Psoas muscle (tissue), 8 donors: ENCODE measurements around the gene TLE3. TPM values are rescaled to one million over a fixed set of nuclear protein-coding genes. Genes with fewer than 3 reads are reported as not detected.

ENCODE experiments used
- ATAC-seq, 4 donors: fragments of 200-7000 bp; cut with Tn5 transposase; one replicate each; pipeline ENCODE4 v1.9.1; 2020; ENCODE audit warnings: moderate library complexity in 3 of 4, mild to moderate bottlenecking in 2 of 4
- DNase-seq, 2 donors: peaks; one replicate each; pipeline ENCODE4 v3.0.0-alpha.2; 2020
- H3K27ac ChIP-seq: fragments of 200-600 bp; one replicate; pipeline ENCODE4 v1.8.0; 2022
- H3K27me3 ChIP-seq, 3 donors: fragments of 200-600 bp in 1 of 3; one replicate each; pipeline versions ENCODE4 v1.6.1 to v1.8.0; 2013 to 2022; ENCODE audit warnings: low read length in 2 of 3, mild to moderate bottlenecking in 2 of 3, moderate library complexity in 1 of 3; ENCODE audit not compliant: insufficient read depth in 3 of 3
- H3K36me3 ChIP-seq, 2 donors: fragments of 200-600 bp in 1 of 2; one replicate each; pipeline versions ENCODE4 v1.6.1 to v1.8.0; 2013 to 2022; ENCODE audit warnings: low read depth in 1 of 2, mild to moderate bottlenecking in 1 of 2, moderate library complexity in 1 of 2; ENCODE audit not compliant: insufficient read depth in 1 of 2
- H3K4me1 ChIP-seq: fragments of 200-600 bp; one replicate; pipeline ENCODE4 v1.8.0; 2022
- H3K4me3 ChIP-seq: fragments of 200-600 bp; one replicate; pipeline ENCODE4 v1.8.0; 2022; ENCODE audit warnings: mild to moderate bottlenecking
- H3K9me3 ChIP-seq: fragments of 200-600 bp; one replicate; pipeline ENCODE4 v1.8.0; 2022
- WGBS, 3 donors: extraction: QIAGEN DNeasy Blood & Tissue Kit; methylation state at CpG; one replicate each; pipeline versions ENCODE4 v1.1.6 to v1.1.7; 2013; 5-methylcytosine and 5-hydroxymethylcytosine counted together
- intact Hi-C, 2 donors: fragments of 100-400 bp; cut with DNase I; formaldehyde crosslinking; loops; one replicate each; pipeline versions ENCODE4 v1.11.0 to v1.14.2; 2022
- polyA plus RNA-seq, 3 donors: library from polyadenylated mRNA; stranded (reverse); fragments of 200-250 nt; gene quantifications; one replicate each; pipeline ENCODE4 v1.2.3, GENCODE V29; 2013
- total RNA-seq, 4 donors: library from RNA; stranded (reverse); fragmentation: NEBNext Ultra II Directional in 2 of 4; extraction: Animal tissue kit (Norgen Biotek cat#: 25700) in 2 of 4; gene quantifications; one replicate each; pipeline versions ENCODE4 v1.2.1 to v1.2.4, GENCODE V29; 2021 to 2023
- TF ChIP-seq, protein P1 (sequence below): fragments of 200-600 bp; IDR thresholded peaks from one replicate; pipeline ENCODE4 v1.8.0; 2022; ENCODE audit warnings: antibody characterized with exemption
- donor health status: healthy with polysubstance abuse.
- donor health status: DM: no; HTN: no; CAD: no; lungs with moderate emphysema.
- donor health status: Bipolar disorder and iron deficiency.
- donor health status: healthy.
- donor health status: DM: yes; HTN: yes; CAD: no.
- donor health status: DM: no; HTN: no; CAD: no.
- donor health status: DM: no; HTN: no; CAD: no.
- donor health status: DM: yes; HTN: yes; CAD: no.

Gene TLE3
- total and polyA plus RNA-seq, 7 donors, result 4.3 to 59.9 (median 10.8) TPM

DNA sequence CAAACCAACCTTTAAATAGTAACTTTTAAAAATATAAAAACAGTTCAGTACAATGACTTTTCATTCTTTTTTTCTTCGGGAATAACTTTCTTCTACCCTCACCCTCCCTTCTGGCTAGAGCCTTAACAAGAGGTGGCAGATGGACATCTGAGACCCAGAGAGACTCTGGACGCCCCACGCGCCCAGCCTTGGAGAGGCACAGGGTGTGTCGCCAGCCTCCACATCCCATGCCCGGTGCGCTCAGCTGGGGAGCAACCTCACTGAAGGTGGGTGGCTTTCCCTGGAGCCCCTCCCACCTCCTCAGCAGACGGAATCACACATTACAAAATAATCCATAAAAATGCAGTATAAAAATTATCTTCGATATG lies 49.5 kb downstream of the TLE3 start:
- TF ChIP-seq, protein P1, sequence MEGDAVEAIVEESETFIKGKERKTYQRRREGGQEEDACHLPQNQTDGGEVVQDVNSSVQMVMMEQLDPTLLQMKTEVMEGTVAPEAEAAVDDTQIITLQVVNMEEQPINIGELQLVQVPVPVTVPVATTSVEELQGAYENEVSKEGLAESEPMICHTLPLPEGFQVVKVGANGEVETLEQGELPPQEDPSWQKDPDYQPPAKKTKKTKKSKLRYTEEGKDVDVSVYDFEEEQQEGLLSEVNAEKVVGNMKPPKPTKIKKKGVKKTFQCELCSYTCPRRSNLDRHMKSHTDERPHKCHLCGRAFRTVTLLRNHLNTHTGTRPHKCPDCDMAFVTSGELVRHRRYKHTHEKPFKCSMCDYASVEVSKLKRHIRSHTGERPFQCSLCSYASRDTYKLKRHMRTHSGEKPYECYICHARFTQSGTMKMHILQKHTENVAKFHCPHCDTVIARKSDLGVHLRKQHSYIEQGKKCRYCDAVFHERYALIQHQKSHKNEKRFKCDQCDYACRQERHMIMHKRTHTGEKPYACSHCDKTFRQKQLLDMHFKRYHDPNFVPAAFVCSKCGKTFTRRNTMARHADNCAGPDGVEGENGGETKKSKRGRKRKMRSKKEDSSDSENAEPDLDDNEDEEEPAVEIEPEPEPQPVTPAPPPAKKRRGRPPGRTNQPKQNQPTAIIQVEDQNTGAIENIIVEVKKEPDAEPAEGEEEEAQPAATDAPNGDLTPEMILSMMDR, result no peak
- intact Hi-C loops, result no loop called here
- Histone ChIP-seq H3K9me3 (no peaks in the 10 kb centered on the region), H3K4me1 (no peaks in the 10 kb centered on the region), H3K27me3 (no peaks in the 10 kb centered on the region), H3K4me3 (no peak overlapping the region), H3K36me3 (peaks cover 0 to 39% of the 10 kb centered on the region in 2 donors), H3K27ac (no peak overlapping the region)
- DNase-seq (no peak), ATAC-seq (peak in 1 of 4 donors; percentile 32)
- 46 to 58% (median 46%) methylated on average over 9 of the region's 9 CpGs for WGBS, 3 donors

DNA sequence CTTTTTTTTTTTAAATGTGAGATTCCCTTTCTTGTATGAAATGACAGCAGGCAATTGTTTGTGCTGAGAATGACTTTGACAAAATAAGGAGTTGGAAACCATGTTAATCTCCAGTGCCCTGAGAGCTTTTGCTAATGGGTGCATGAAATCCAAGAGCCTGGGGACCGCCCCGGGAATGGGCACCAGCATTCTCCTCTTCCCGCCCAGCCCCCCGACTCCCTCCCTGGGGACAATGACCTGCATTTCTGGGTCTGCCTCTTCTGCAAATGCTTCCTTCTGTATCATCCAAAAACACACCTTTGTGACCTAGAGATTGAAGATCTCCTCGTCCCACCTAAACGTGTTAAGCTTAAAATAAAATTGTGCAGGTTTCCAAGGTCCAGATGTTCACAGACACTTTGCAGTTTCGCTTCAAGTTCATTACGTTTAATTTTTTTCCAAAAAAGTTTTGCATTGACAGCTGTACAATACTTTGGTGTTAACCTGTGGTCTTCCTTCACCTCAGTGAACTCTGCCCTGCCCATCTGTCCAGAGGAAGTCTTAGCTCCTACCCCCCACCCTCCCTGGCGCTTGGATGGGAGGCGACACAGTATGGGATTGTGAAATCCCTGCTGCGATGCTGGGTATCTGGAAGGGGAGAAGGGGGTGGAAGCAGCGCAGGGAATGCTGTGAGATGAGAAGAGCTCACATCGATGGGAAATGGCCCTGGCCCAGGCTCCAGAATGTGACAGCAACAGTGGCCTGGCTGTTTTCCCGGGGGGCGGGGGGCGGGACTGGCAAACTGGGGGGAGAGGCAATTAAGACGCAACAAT lies 50.1 kb downstream of the TLE3 start:
- DNase-seq, result no peak
- WGBS, 3 donors, result 42 to 47% (median 46%) methylated on average over 16 to 17 of the region's 17 CpGs
- intact Hi-C loops, result no loop called here

DNA sequence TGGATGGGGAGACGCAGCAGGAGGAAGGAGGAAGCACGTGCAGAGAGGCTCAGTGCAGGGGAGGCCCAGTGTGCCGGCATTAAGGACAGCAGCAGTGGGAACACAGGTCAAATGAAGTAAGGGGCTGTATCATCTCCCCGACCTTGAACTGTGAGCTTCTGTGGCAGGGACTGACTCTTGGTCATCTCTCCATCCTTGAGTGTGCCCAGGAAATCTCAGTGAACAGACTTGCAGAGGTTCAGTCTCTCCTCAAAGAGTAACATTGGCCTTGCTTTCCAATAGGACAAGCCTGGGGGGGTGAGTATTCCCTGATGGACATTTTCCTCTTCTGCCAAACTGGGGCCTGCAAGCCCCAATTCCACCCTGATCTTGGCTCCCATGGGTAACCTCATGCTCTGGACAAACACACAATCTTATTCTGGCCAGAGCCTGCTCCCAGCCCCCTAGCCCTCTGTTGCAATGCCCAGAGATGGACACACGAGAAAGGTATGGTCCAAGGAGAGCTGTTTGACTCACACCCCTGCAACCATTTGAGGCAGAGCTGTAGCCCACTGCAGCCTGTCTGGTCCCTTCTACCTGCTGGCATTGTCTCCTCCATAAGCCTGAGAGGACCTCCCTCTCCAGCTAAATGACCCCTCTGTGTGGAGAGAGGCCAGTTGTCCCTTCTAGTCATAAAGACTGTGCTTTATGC lies 50.9 kb downstream of the TLE3 start:
- H3K9me3 ChIP-seq, result no peaks in the 10 kb centered on the region
- no peaks in the 10 kb centered on the region for H3K27me3 ChIP-seq
- peaks cover 0 to 25% of the 10 kb centered on the region in 2 donors for H3K36me3 ChIP-seq
- ATAC-seq, result peak in 2 of 4 donors; percentile 26 to 36
- TF ChIP-seq, protein P1, result no peak
- DNase-seq, result no peak
- no peaks in the 10 kb centered on the region for H3K4me1 ChIP-seq
- H3K27ac ChIP-seq, result no peak overlapping the region
- intact Hi-C loops, result no loop called here
- no peak overlapping the region for H3K4me3 ChIP-seq
- 82 to 93% (median 83%) methylated on average over 5 of the region's 5 CpGs for WGBS, 3 donors

More for the DNA sequence above, 50.1 kb downstream of the TLE3 start:
- Histone ChIP-seq H3K27ac (no peak overlapping the region), H3K36me3 (peaks cover 0 to 33% of the 10 kb centered on the region in 2 donors), H3K9me3 (no peaks in the 10 kb centered on the region), H3K4me1 (no peaks in the 10 kb centered on the region), H3K27me3 (no peaks in the 10 kb centered on the region), H3K4me3 (no peak overlapping the region)
- peak in 2 of 4 donors; percentile 31 to 42 for ATAC-seq
- TF ChIP-seq, protein P1, result no peak

DNA sequence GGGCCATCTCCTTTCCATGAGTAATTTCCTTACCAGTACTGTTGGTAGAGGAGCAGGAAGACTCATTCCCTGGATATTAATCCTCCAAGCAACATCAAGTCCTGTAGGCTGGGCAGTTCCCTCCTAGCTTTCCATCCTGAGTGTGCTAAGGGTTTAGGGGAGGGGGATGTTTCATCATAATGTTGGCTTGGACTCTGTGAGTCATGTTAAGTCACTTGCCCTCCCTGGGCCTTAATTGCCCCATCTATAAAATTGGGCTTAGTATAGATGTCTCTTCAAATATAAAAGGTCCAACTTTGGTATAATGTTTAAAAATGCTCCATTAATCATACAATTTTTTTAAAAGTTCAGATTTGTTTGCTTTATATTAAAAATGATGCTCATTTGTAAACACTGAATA lies 52.7 kb downstream of the TLE3 start:
- Histone ChIP-seq H3K4me1 (no peaks in the 10 kb centered on the region), H3K27me3 (no peaks in the 10 kb centered on the region), H3K27ac (no peak overlapping the region), H3K36me3 (peaks cover 0 to 7% of the 10 kb centered on the region in 2 donors), H3K4me3 (no peak overlapping the region), H3K9me3 (no peaks in the 10 kb centered on the region)
- intact Hi-C loops, result no loop called here
- no peak for DNase-seq
- TF ChIP-seq, protein P1, result no peak
- ATAC-seq, result peak in 1 of 4 donors; percentile 15
